NCI-H524 treated with DMSO at 0.1 percent for 48 hours (cell line): Measurements from ENCODE around the gene ABCB4.

Source experiments
- DNase-seq: peaks from one replicate; lab custom pipeline; 2025; lab: John Stamatoyannopoulos, UW

The ABCB4 gene

GRCh38 chr7:87420173-87420572 is 55.3 kb downstream of the ABCB4 start:
- DNase-seq, result no peak

GRCh38 chr7:87416682-87417587 is 58.5 kb downstream of the ABCB4 start:
- DNase-seq, result peak; percentile 13

- DNase-seq, result no peak
Measured at GRCh38 chr7:87414794-87415188, 60.7 kb downstream of the ABCB4 start.

GRCh38 chr7:87413951-87414793 is 61.3 kb downstream of the ABCB4 start:
- DNase-seq, result no peak

DNA sequence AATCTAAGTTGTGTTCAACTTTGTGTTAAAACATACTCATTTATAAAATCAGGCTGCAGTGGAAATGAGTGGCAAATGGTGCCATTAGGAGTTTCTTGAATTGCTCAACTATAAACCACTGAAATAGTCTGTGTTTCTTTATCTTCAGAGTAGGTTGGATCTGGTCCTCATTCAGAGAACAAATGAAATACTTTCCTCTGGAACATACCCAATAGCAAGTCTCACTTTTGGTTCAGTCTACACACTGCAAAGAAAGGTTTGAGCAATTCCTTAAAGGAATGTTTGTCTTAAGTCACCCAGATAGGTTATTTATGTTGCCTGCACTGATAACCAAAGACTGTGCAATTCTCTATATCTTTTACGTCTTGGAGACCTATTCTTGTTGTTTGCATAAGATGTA is 62.5 kb downstream of the ABCB4 start:
- no peak for DNase-seq

GRCh38 chr7:87411186-87411585 is 64.3 kb downstream of the ABCB4 start:
- no peak for DNase-seq

GRCh38 chr7:87404674-87405073 is 70.8 kb downstream of the ABCB4 start:
- no peak for DNase-seq

- DNase-seq, result no peak
Measured at GRCh38 chr7:87398446-87398845, 77.0 kb downstream of the ABCB4 start.

DNA sequence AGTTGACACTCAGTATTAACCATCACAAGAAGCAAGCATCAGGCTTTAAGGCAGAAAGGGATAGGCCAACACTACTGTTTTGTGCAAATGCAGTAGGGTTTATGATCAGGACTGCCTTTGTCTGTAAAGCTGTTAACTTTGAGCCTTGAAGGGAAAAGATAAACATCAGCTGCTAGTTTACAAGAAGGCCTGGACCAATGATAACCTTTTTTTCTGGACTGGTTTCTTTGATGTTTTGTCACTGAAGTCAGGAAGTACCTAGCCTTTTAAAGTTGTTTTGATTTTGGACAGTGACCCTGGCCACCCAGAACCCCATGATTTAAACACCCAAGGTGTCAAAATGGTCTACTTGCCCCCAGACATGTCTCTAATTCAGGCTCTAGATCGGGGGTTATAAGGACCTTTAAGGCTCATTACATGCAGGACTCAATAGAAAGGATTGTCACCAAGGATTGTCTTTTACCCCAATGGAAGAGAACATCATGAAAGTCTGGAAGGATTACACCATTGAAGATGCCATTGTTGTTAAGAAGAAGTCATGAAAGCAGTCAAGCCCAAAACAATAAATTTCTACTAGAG is 79.9 kb downstream of the ABCB4 start:
- DNase-seq, result no peak

GRCh38 chr7:87391020-87391701 is 84.3 kb downstream of the ABCB4 start:
- DNase-seq, result no peak

DNA sequence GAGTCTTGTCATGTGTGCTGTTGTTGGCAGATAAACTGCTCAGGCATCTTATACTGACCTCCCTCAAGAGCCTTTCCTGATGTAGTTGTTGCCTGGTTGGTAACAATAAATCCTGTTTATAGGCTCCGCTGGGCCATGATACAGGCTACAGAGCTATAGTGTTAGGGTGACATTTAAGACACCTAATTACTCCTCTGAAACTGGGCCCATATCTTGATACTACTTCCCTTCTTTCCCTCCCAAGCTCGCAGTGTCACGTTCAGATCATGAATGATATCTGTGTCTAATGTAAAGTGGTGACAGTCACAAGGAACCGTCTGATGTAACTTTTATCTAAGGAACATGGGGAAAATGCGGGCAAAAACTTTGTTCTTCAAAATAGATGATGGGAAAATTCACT is 94.6 kb downstream of the ABCB4 start:
- DNase-seq, result no peak

- DNase-seq, result no peak
Measured at GRCh38 chr7:87375662-87376435, 99.6 kb downstream of the ABCB4 start.

GRCh38 chr7:87370660-87371180 is 104.8 kb downstream of the ABCB4 start:
- no peak for DNase-seq

DNA sequence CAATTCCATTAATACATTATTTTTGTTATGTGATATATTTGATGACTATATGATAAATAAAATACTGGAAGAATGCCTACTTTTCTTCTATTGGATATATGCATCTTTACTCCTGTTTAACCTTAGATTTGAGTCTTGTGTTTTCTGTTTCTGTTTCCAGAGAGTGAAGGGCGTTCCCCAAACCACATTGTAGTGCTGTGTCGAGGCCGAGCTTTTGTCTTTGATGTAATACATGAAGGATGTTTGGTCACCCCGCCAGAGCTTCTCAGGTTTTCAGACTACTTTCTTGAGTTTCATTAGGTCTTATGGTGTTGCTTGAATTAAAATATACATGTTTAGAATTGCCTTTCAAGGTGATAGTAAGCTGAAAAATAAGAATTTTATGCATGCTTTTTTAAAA is 106.3 kb downstream of the ABCB4 start:
- no peak for DNase-seq

- DNase-seq, result no peak
Measured at GRCh38 chr7:87364246-87364645, 111.2 kb downstream of the ABCB4 start.

DNA sequence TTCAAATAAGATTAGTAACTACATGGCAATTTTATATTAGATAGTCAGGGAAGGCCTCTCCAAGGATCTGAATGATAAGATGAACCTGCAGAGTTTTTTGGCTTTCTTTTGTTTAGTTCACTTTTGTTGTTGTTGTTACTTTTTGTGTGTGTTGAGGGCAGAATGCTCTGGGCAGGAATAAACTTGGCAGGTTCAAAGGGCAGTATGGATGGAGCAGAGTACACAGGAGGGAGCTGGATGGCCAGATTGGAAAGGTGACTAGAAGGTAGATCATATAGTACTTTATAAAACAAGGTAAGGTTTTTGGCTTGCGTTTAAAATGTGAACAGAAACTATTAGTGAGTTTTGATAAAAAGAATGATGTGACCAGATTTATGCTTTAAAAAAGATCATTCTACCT is 112.1 kb downstream of the ABCB4 start:
- DNase-seq, result no peak

DNA sequence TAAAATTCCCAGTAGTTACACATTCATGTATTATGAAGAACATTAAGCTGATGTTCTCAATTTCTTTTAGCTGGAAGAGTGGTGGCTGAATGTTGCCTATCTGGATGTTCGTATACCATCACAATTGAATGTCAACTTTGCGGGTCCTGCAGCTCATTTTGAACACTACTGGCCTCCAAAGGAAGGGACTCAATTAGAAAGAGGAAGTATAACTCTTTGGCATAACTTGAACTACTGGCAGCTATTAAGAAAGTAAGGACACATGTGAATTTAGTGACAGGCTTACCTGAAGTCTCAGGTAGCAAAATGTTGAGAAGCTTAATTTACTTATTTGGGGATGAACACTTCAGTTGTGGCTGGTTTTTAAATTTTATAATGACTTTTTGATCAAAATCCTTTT is 114.2 kb downstream of the ABCB4 start:
- DNase-seq, result no peak

DNA sequence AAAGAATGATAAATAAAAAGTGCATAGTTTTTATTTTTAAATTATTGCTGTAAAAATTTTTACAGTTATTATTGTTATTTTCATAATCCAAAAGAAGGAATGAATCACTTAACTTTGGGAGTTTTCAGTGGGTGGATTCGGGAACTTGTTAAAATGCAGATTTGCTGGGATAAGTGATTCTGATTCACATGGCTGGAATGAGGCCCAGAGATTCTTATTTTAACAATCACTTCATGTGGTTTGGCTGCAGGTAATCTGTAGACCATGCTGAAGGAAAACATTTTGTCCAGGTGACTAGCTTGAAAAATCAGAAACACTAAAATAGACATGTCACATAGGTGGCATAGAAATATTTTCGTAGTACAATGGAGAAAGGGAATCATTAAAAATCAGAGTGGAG is 116.1 kb downstream of the ABCB4 start:
- no peak for DNase-seq

GRCh38 chr7:87356448-87356847 is 119.0 kb downstream of the ABCB4 start:
- no peak for DNase-seq

DNA sequence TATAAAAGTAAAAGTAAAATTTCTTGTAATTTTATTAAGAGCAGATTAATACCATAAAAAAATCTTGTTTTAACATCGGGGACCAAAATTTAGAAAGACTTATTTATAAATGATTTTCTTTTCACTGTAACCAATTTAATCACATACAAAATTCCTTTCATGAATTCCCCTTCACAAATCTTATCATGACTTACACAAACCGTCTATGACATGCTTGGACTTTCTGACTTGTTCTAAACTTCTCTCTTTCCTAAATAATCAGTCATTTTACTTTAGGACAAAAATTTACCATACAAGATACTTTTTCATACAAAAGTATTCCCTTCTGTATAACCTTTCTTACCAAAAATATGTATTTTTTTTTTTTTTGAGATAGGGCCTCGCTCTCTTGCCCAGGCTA is 120.7 kb downstream of the ABCB4 start:
- no peak for DNase-seq
